Measurements from ENCODE around the gene ACTRT1.

ACTRT1 gene

GRCh38 chrX:128052303-128052702, at the start of gene ACTRT1:
Gene ACTRT1 (minus strand): TSS chrX:128052403. CDS start chrX:128052206, 197 bp downstream.
- no peak for DNase-seq

GRCh38 chrX:128078545-128078944, 26.3 kb upstream of the ACTRT1 start:
- no peak for DNase-seq

GRCh38 chrX:128057421-128057820, 5.2 kb upstream of the ACTRT1 start:
- DNase-seq = no peak

GRCh38 chrX:128051526-128051925, 677 bp downstream of the ACTRT1 start:
- no peak for DNase-seq

DNA sequence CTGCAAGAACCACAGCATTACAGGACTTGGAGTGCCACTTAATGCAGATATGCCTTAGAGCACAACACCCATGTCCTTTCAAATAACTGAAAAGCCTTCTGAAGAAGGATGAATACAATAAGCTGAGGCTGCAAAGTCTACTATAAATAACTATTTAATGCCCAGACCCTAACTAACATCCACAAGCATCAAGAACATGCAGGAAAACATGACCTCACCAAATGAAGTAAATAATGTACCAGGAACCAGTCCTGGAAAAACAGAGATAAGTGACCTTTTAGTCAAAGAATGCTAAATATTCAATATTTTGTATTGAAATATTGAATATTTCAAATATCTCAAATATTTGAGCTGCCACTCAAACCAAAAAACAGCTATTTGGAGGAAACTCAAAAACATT, 16.9 kb downstream of the ACTRT1 start:
- DNase-seq = no peak

DNA sequence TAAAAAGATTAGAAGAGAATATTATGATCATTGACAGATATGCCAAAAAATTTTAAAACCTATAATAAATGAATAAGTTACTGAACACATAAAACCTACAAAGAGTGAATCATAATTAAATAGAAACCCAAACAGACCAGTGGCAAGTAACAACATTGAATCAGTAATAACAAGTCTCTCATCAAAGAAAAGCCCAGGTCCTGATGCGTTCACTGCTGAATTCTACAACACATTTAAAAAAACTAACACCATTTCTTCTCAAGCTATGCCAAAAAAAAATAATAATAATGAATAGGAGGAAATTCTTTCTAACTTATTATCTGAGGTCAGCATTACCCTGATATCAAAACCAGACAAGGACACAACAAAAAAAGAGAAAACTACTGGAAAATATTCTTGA, 30.6 kb downstream of the ACTRT1 start:
- no peak for DNase-seq

GRCh38 chrX:128020701-128021100, 31.5 kb downstream of the ACTRT1 start:
- no peak for DNase-seq

DNA sequence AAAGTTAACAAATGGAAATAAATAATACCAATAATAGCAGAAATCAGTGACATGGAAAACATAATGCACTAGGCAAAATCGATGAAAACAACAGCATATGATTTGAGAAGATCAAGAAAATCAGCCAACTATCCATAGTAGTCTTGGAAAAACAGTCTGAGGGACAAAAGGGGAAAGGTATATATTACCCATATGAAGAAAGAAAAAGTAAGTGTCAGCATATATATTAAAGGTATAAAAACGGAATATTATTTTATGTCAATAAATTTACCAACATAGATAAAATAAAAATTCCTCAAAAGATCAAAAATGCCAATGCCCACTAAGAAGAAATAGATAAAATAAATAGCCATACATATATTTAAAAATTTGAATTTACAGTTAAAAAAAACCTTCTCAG, 33.0 kb downstream of the ACTRT1 start:
- no peak for DNase-seq

DNA sequence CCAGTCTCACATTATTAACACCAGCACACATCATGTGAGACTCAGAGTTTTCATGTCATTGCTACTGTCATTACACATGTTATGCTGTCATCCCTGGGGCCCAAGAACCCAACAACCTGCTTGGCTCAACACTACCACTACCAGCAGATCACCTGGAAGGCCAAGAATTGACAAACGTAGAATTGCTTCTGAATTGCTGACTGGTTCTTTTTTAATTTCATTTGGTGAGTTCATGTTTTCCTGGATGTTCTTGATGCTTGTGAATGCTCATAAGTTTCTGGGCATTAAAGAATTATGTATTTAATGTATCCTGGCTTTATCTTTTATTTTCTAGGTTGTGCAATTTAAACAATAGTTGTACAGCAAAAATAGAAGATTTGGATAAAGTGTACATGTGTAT, 40.2 kb downstream of the ACTRT1 start:
- no peak for DNase-seq

- no peak for DNase-seq
Observed at GRCh38 chrX:128007882-128008281, 44.3 kb downstream of the ACTRT1 start.

All from hematopoietic multipotent progenitor cell treated with erythropoietin and hydrocortisone succinate and interleukin-3 and kit ligand, for 8 days (in vitro differentiated cells).